NCI-H2171 (cell line): Measurements from ENCODE around the gene TUBB1.

Experiments used
- DNase-seq: peaks from one replicate; lab custom pipeline; 2025; lab: John Stamatoyannopoulos, UW

The TUBB1 gene

GRCh38 chr20:59042796-59043631 lies 23.8 kb downstream of the TUBB1 start:
- DNase-seq = peak; percentile 97

- no peak for DNase-seq
Observed at GRCh38 chr20:59043698-59044097, 24.5 kb downstream of the TUBB1 start.

- no peak for DNase-seq
Observed at GRCh38 chr20:59044295-59044694, 25.1 kb downstream of the TUBB1 start.

- no peak for DNase-seq
Observed at GRCh38 chr20:59044796-59045195, 25.6 kb downstream of the TUBB1 start.

GRCh38 chr20:59046862-59047261 lies 27.6 kb downstream of the TUBB1 start:
- DNase-seq = no peak

GRCh38 chr20:59047938-59048680 lies 28.9 kb downstream of the TUBB1 start:
- DNase-seq = no peak

GRCh38 chr20:59048681-59049030 lies 29.4 kb downstream of the TUBB1 start:
- DNase-seq = no peak

GRCh38 chr20:59050437-59050836 lies 31.2 kb downstream of the TUBB1 start:
- DNase-seq = no peak

- peak; percentile 80 for DNase-seq
Observed at GRCh38 chr20:59051666-59052185, 32.5 kb downstream of the TUBB1 start.

GRCh38 chr20:59055302-59055701 lies 36.1 kb downstream of the TUBB1 start:
- no peak for DNase-seq

GRCh38 chr20:59062081-59062480 lies 42.9 kb downstream of the TUBB1 start:
- DNase-seq = no peak

GRCh38 chr20:59063358-59064213 lies 44.4 kb downstream of the TUBB1 start:
- DNase-seq = no peak

GRCh38 chr20:59064214-59064722 lies 45.0 kb downstream of the TUBB1 start:
- peak; percentile 33 for DNase-seq

GRCh38 chr20:59068534-59068933 lies 49.3 kb downstream of the TUBB1 start:
- DNase-seq = no peak

GRCh38 chr20:59069026-59069425 lies 49.8 kb downstream of the TUBB1 start:
- DNase-seq = no peak

- DNase-seq = no peak
Observed at GRCh38 chr20:59071216-59071615, 52.0 kb downstream of the TUBB1 start.

- DNase-seq = no peak
Observed at GRCh38 chr20:59073582-59073981, 54.4 kb downstream of the TUBB1 start.

GRCh38 chr20:59074456-59074855 lies 55.2 kb downstream of the TUBB1 start:
- no peak for DNase-seq

GRCh38 chr20:59075934-59076508 lies 56.8 kb downstream of the TUBB1 start:
- no peak for DNase-seq
